RKO (cell line): ENCODE measurements around the gene KIF2C.
"Not testable (repeated sequence)": the region's sequence is repeated elsewhere in the genome, so short reads cannot be mapped to it uniquely, and the experiment has no call there.

Experiments used
- DNase-seq: peaks from one replicate; pipeline ENCODE4 v3.0.0-alpha.2; 2016; ENCODE audit warnings: low spot score

The KIF2C gene

GRCh38 chr1:44812822-44813543 lies 73.3 kb downstream of the KIF2C start:
- no peak for DNase-seq

GRCh38 chr1:44815926-44816325 lies 76.3 kb downstream of the KIF2C start:
- not testable (repeated sequence) for DNase-seq

- DNase-seq = no peak
These were observed 77.7 kb downstream of the KIF2C start for GRCh38 chr1:44817307-44817706.
